ENCODE measurements around the gene NFAT5.
"Not testable (repeated sequence)": the region's sequence is repeated elsewhere in the genome, so short reads cannot be mapped to it uniquely, and the experiment has no call there.

NFAT5 gene

GRCh38 chr16:69598045-69598444 is 32.3 kb downstream of the NFAT5 start:
- no peak for DNase-seq

- DNase-seq, result no peak
Measured at GRCh38 chr16:69599731-69600130, 34.0 kb downstream of the NFAT5 start.

GRCh38 chr16:69600202-69600601 is 34.4 kb downstream of the NFAT5 start:
- DNase-seq, result no peak

- DNase-seq, result no peak
Measured at GRCh38 chr16:69601250-69601649, 35.5 kb downstream of the NFAT5 start.

- no peak for DNase-seq
Measured at GRCh38 chr16:69606985-69607384, 41.2 kb downstream of the NFAT5 start.

GRCh38 chr16:69607674-69608073 is 41.9 kb downstream of the NFAT5 start:
- no peak for DNase-seq

- DNase-seq, result no peak
Measured at GRCh38 chr16:69610356-69610755, 44.6 kb downstream of the NFAT5 start.

- DNase-seq, result no peak
Measured at GRCh38 chr16:69611103-69611640, 45.4 kb downstream of the NFAT5 start.

- DNase-seq, result no peak
Measured at GRCh38 chr16:69613378-69614154, 47.8 kb downstream of the NFAT5 start.

- no peak for DNase-seq
Measured at GRCh38 chr16:69615528-69615927, 49.8 kb downstream of the NFAT5 start.

GRCh38 chr16:69616082-69616481 is 50.3 kb downstream of the NFAT5 start:
- no peak for DNase-seq

- no peak for DNase-seq
Measured at GRCh38 chr16:69618307-69618706, 52.5 kb downstream of the NFAT5 start.

GRCh38 chr16:69618721-69619120 is 53.0 kb downstream of the NFAT5 start:
- no peak for DNase-seq

- DNase-seq, result no peak
Measured at GRCh38 chr16:69619514-69619913, 53.7 kb downstream of the NFAT5 start.

- DNase-seq, result no peak
Measured at GRCh38 chr16:69620573-69620972, 54.8 kb downstream of the NFAT5 start.

- no peak for DNase-seq
Measured at GRCh38 chr16:69621225-69621624, 55.5 kb downstream of the NFAT5 start.

GRCh38 chr16:69626256-69626655 is 60.5 kb downstream of the NFAT5 start:
- no peak for DNase-seq

- DNase-seq, result no peak
Measured at GRCh38 chr16:69632828-69633227, 67.1 kb downstream of the NFAT5 start.

GRCh38 chr16:69633375-69633774 is 67.6 kb downstream of the NFAT5 start:
- DNase-seq, result no peak

- DNase-seq, result not testable (repeated sequence)
Measured at GRCh38 chr16:69636563-69637146, 70.9 kb downstream of the NFAT5 start.

- not testable (repeated sequence) for DNase-seq
Measured at GRCh38 chr16:69637206-69637865, 71.6 kb downstream of the NFAT5 start.

GRCh38 chr16:69643997-69644396 is 78.2 kb downstream of the NFAT5 start:
- not testable (repeated sequence) for DNase-seq

- DNase-seq, result no peak
Measured at GRCh38 chr16:69644790-69645189, 79.0 kb downstream of the NFAT5 start.

GRCh38 chr16:69647020-69647419 is 81.3 kb downstream of the NFAT5 start:
- DNase-seq, result no peak

All from activated T-cell treated with anti-CD3 and anti-CD28 coated beads, Interleukin-2, amount 50 U/mL, for 1 hour (primary cell).